ENCODE measurements around the gene REG1B.

- TF ChIP-seq POLR2A (IDR thresholded peaks at IDR 0.05; ENCODE audit: low read depth, low read length) = no peak
- no peak for TF ChIP-seq POLR2AphosphoS5 (IDR thresholded peaks at IDR 0.05; ENCODE audit: low read depth, low read length)
These were observed 17.5 kb upstream of the REG1B start for GRCh38 chr2:79105259-79105658.

Data from GM12892 (cell line).